HAP-1 (cell line): Measurements from ENCODE around the gene KCNN3.
"Not testable (repeated sequence)": the region's sequence is repeated elsewhere in the genome, so short reads cannot be mapped to it uniquely, and the experiment has no call there.

ENCODE experiments used
- DNase-seq, 2 experiments: peaks; one replicate each; pipeline ENCODE4 v3.0.0-alpha.2; 2016 to 2020; ENCODE audit warnings: low spot score in 2 of 2
- H3K27me3 ChIP-seq: fragments of 250-450 bp; sonication (Bioruptor Pico); 2 replicates; pipeline ENCODE4 v1.5.1; 2020; ENCODE audit warnings: low read depth, mild to moderate bottlenecking, moderate library complexity
- H3K36me3 ChIP-seq: fragments of 250-450 bp; sonication (Bioruptor Pico); replicated peaks from 2 replicates; pipeline ENCODE4 v1.5.1; 2020; ENCODE audit warnings: mild to moderate bottlenecking
- H3K4me1 ChIP-seq: fragments of 250-450 bp; sonication (Bioruptor Pico); 2 replicates; pipeline ENCODE4 v1.5.1; 2020; ENCODE audit warnings: mild to moderate bottlenecking
- H3K4me3 ChIP-seq: fragments of 250-450 bp; sonication (Bioruptor Pico); 2 replicates; pipeline ENCODE4 v1.5.1; 2020; ENCODE audit warnings: mild to moderate bottlenecking, moderate library complexity
- H3K9me3 ChIP-seq: fragments of 250-450 bp; sonication (Bioruptor Pico); 2 replicates; pipeline ENCODE4 v1.5.1; 2020; ENCODE audit warnings: mild to moderate bottlenecking, moderate library complexity
- in situ Hi-C: fragments of 300-500 bp; cut with MboI; formaldehyde crosslinking; loops from 3 replicates; pipeline ENCODE4 v1.14.3; 2020; ENCODE audit warnings: low sequenced_read_pairs, inconsistent platforms, mixed read lengths

The KCNN3 gene

GRCh38 chr1:154670310-154671270, 199.5 kb downstream of the KCNN3 start:
- H3K36me3 ChIP-seq, H3K4me1 ChIP-seq, H3K9me3 ChIP-seq, in situ Hi-C loops, H3K27me3 ChIP-seq, H3K4me3 ChIP-seq: not testable (repeated sequence)
- DNase-seq: peak in 1 of 2 experiments; percentile 30

GRCh38 chr1:154669464-154670282, 200.4 kb downstream of the KCNN3 start:
- H3K27me3 ChIP-seq: no peaks in the 10 kb centered on the region
- H3K4me3 ChIP-seq: no peak overlapping the region
- in situ Hi-C loops: loop anchor here (10.0 kb wide), 1 partner anchor 215 kb away; no protein-coding TSS in a partner anchor
- H3K4me1 ChIP-seq: 0 out of 2 replicates have a peak, but pooled peaks cover 6% of the 10 kb centered on the region
- DNase-seq: peak; percentile 69 to 78
- no peaks in the 10 kb centered on the region for H3K9me3 ChIP-seq
- H3K36me3 ChIP-seq: no peaks in the 10 kb centered on the region

- H3K27me3 ChIP-seq: no peaks in the 10 kb centered on the region; the same call in 1 of the 2 replicates
- no peaks in the 10 kb centered on the region for H3K9me3 ChIP-seq
- no peak for DNase-seq
- in situ Hi-C loops: loop anchor here (10.0 kb wide), 1 partner anchor 219 kb away; no protein-coding TSS in a partner anchor
- H3K4me1 ChIP-seq: 0 out of 2 replicates have a peak, but pooled peaks cover 6% of the 10 kb centered on the region
- H3K36me3 ChIP-seq: no peaks in the 10 kb centered on the region
- no peak overlapping the region for H3K4me3 ChIP-seq
These were observed 203.9 kb downstream of the KCNN3 start for GRCh38 chr1:154666051-154666790.

- in situ Hi-C loops: loop anchor here (10.0 kb wide), 1 partner anchor 220 kb away; no protein-coding TSS in a partner anchor
- Histone ChIP-seq H3K4me3 (no peak overlapping the region), H3K9me3 (no peaks in the 10 kb centered on the region), H3K36me3 (no peaks in the 10 kb centered on the region), H3K4me1 (no peaks in the 10 kb centered on the region), H3K27me3 (peaks cover 4% of the 10 kb centered on the region; the same call in 1 of the 2 replicates)
- no peak for DNase-seq
These were observed 205.6 kb downstream of the KCNN3 start for GRCh38 chr1:154664331-154665002.

GRCh38 chr1:154663471-154664060, 206.5 kb downstream of the KCNN3 start:
- no peak overlapping the region for H3K4me3 ChIP-seq
- no peaks in the 10 kb centered on the region for H3K36me3 ChIP-seq
- H3K4me1 ChIP-seq: no peaks in the 10 kb centered on the region
- in situ Hi-C loops: loop anchor here (10.0 kb wide), 1 partner anchor 221 kb away; no protein-coding TSS in a partner anchor
- peaks cover 8% of the 10 kb centered on the region; the same call in 1 of the 2 replicates for H3K27me3 ChIP-seq
- H3K9me3 ChIP-seq: no peaks in the 10 kb centered on the region
- DNase-seq: no peak

- no peak overlapping the region for H3K4me3 ChIP-seq
- H3K27me3 ChIP-seq: peaks cover 18% of the 10 kb centered on the region; the same call in 1 of the 2 replicates
- H3K9me3 ChIP-seq: no peaks in the 10 kb centered on the region
- no peak for DNase-seq
- in situ Hi-C loops: loop anchor here (10.0 kb wide), 1 partner anchor 224 kb away; no protein-coding TSS in a partner anchor
- H3K36me3 ChIP-seq: no peaks in the 10 kb centered on the region
- no peaks in the 10 kb centered on the region for H3K4me1 ChIP-seq
These were observed 209.0 kb downstream of the KCNN3 start for GRCh38 chr1:154661110-154661509.

GRCh38 chr1:154659823-154660592, 210.1 kb downstream of the KCNN3 start:
- in situ Hi-C loops: loop anchor here (10.0 kb wide), 1 partner anchor 225 kb away; no protein-coding TSS in a partner anchor
- H3K36me3 ChIP-seq: no peaks in the 10 kb centered on the region
- H3K27me3 ChIP-seq: peaks cover 18% of the 10 kb centered on the region; the same call in 1 of the 2 replicates
- no peaks in the 10 kb centered on the region for H3K9me3 ChIP-seq
- no peaks in the 10 kb centered on the region for H3K4me1 ChIP-seq
- no peak overlapping the region for H3K4me3 ChIP-seq
- no peak for DNase-seq

- Histone ChIP-seq H3K4me3 (no peak overlapping the region), H3K27me3 (peaks cover 18% of the 10 kb centered on the region; the same call in 1 of the 2 replicates), H3K36me3 (no peaks in the 10 kb centered on the region), H3K4me1 (peaks cover 4% of the 10 kb centered on the region), H3K9me3 (no peaks in the 10 kb centered on the region)
- no peak for DNase-seq
- in situ Hi-C loops: no loop called here
These were observed 212.5 kb downstream of the KCNN3 start for GRCh38 chr1:154657556-154657955.

GRCh38 chr1:154652893-154653292, 217.2 kb downstream of the KCNN3 start:
- no peak for DNase-seq
- in situ Hi-C loops: no loop called here
- H3K27me3 ChIP-seq: peaks cover 5% of the 10 kb centered on the region; the same call in 1 of the 2 replicates

More at GRCh38 chr1:154652893-154653292, 217.2 kb downstream of the KCNN3 start:
- Histone ChIP-seq H3K36me3 (no peaks in the 10 kb centered on the region), H3K9me3 (no peaks in the 10 kb centered on the region), H3K4me3 (no peak overlapping the region), H3K4me1 (peaks cover 11% of the 10 kb centered on the region)
